Osteocyte (in vitro differentiated cells): Measurements from ENCODE around the gene DDX5. TPM values are rescaled to one million over a fixed set of nuclear protein-coding genes. Genes with fewer than 3 reads are reported as not detected.

Source experiments
- microRNA-seq: library from miRNA; unstranded; fragments of <30 nt; microRNA quantifications from one replicate; pipeline ENCODE4 v1.1.0, GENCODE V29; 2020; ENCODE audit not compliant: unreplicated experiment
- total RNA-seq: library from RNA; stranded (reverse); gene quantifications from 2 replicates; pipeline ENCODE4 v1.2.1, GENCODE V29; 2021

The DDX5 gene
- total RNA-seq, 1 donor from 2014 or later = 816 TPM

Small RNA genes lying within 50 kb of the gene (microRNA-seq; reads per million reads assigned to microRNA genes)
- gene MIR3064 = 2.7 reads per million
- not detected for gene MIR5047

Other genes starting within 250 kb of the DDX5 start
- 72.0 and 73.5 TPM in 2 replicates for gene TEX2, start 243.0 kb downstream of the DDX5 start, total RNA-seq
- gene PECAM1, start 115.4 kb downstream of the DDX5 start, total RNA-seq = not detected in 2 replicates
- not detected in 2 replicates for gene MILR1, start 57.2 kb downstream of the DDX5 start, total RNA-seq
- 16.0 and 18.3 TPM in 2 replicates for gene POLG2, start 9.2 kb downstream of the DDX5 start, total RNA-seq
- 47.8 and 53.5 TPM in 2 replicates for gene CEP95, start 688 bp upstream of the DDX5 start, total RNA-seq
- 41.7 and 42.3 TPM in 2 replicates for gene SMURF2, start 156.0 kb upstream of the DDX5 start, total RNA-seq